Stimulated activated CD4-positive, alpha-beta T cell treated with anti-CD3 and anti-CD28 coated beads, Interleukin-4, amount 100 ng/mL, for 24 hours (primary cell): ENCODE results near the gene EFTUD2.
A peak's percentile ranks its signal among the peaks of the same experiment; 100 is the strongest.

ENCODE experiments used
- DNase-seq: peaks from one replicate; pipeline ENCODE4 v3.0.0-alpha.2; 2020

Gene EFTUD2

DNA sequence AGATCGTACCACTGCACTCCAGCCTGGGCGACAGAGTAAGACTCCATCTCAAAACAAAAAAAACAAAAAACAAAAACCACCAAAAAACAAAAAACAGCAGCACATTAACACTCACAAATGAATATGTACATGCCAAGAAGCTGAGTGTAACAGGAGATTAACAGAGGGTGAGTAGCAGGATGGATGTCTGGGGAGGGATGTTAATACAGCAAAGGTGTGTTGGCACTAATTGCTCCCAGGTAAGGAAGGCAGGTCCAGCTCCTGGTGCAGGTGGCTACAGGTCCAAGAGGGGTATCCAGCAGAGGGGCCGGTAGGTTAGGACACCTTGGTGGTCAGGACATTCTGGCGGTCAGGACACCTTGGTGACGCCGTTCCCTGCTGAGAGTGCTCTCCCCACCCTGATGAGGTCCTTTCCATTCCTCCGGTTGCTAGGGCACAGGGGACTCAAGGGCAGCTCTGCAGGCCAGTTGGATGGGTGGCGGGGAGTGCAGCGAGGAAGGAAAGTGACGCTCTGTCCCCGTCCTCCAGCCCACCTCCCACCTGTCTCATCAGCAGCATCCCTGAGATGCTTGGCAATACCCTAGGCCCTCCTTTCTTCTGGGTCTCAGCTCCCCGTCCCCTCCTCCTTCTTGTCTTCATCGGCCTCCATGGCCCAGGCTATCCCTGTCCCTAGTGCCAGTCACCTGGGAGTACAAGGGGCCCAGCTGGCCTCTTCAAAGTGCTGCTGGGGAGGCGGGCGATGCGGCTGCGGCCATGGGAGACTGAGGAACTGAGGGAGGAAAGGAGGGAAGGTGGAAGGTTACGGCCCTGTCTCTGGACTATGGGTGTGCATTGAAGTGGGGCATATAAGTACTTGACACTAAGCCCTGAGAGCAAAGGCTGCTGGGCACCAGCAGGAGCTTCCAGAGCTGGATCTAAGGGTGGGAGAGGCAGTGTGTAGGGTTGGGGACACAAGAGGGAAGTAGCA lies 26.8 kb upstream of the EFTUD2 start:
- no peak for DNase-seq

DNA sequence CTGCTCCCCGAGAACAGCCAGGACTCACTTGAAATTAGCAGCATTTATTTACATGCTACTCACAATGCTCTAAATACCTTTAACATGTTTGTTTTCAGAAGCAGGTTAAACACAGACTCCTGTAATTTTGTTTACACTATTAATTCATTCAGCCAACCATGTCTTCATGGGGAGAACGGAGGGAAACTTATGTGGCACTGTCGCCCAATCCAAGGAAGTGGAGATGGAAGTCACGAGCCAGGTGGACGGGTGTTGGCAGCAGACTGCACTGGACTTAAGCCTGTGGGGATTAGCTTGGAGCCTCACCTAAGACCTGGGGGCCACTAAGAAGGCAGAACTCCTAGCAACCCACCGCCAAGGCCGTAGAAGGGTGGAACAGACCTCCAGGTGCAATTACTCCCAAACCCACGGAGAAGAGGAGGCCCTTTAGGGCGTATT lies 24.9 kb upstream of the EFTUD2 start:
- no peak for DNase-seq

DNA sequence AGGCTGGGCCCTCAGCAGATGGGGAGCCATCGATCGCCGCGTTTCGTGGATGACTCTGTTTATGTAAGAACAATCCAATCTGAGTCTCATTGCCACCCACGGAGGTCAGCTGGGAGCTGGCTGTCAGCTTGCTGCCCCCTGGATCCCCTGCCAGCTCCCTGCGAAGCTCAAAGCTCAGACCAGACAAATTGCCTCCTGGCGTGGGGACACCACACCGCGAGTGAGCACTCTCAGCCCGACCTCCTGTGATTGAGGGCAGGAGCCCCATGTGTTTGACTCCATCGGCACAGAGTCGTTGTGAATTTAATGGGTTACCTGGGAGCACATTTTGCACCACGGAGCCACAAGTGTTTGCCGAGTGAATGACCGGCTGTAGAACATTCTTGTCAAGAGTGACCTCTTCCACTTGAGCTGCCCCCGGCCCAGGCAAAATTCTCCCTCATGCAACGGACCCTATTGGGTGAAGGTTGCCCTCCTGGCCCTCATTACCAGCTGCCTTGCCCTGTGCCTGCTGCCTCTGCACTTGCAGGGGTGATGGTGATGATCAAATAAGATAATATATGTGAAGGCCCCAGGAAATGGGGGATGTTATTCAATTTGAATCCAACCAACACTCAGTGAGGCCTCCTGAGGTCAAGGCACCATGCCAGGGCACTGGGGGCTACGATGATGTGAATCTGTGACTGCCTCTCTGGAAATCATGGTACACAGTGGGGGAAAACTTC lies 23.7 kb upstream of the EFTUD2 start:
- DNase-seq, result no peak

DNA sequence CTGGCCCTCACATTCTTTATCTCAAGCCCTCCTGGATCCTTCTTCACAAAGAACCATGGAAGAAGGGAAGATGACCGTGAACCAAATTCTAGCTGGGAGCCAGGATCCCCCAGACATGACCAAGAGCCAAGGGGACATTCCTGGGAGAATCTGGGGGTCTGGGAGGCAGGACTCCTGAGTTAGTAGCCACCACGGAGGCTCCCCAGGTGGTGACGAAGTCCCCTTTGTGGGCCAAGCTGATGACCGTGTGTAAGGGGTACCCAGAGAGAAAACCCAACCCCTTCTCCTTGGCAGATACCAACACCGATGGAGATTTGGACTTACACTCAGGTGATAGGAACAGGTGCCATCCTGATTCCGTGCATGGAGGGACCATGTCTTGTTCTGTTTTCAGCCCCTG lies 22.9 kb upstream of the EFTUD2 start:
- DNase-seq, result no peak

DNA sequence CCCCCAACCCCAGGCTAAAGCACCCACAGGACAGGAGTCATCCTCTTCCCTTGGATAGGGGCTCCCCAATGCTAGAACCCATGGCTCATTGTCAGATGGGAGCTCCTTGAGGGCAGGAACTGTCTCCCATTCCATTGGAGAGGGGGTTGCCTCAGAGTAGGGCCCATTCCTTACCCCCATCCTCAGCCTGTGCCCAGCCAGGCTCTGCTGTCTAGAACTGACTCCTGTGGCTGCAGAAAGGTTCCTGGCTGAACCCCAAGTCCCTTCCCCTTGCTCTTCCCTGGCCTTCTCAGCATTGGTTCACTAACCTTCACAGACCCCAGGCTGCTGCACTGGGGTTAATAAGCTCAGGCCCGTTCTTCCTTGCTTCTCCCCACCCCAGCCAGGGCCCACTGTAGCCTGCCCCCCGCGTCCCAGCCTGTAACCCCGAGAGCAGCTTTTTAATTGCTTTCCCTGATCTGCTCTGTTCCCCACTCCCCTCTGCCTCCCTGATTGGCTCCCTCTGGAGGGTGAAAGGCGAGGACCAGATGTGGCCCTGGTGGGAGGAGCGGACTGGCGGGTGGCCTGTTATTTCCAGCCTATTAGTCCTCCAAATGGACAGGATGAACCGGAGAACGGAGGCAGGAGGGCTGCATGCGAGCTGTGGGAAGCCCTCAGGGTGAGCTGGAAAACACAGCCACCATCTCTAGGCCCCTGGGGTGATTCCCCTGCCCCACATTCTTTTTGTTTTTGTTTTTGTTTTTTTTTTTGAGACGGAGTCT lies 22.1 kb upstream of the EFTUD2 start:
- DNase-seq, result no peak

DNA sequence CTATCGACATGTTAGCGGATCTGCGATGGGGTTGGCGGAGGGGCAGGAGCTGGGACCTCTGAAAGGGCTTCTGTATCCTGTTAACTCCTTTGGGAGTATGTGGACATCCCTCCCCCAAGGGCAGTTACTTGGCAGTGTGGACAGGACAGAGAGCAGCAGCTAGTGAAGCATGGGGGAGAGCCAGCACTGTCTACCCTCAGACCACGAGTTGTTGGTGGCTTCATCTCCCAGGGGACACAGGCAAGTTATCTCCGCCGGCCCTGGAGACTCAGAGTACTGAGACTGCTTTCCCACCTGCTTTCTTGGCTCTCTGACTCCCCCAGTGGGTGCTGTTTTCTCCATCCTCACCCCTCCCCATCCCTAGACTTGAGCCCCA lies 21.3 kb upstream of the EFTUD2 start:
- no peak for DNase-seq

DNA sequence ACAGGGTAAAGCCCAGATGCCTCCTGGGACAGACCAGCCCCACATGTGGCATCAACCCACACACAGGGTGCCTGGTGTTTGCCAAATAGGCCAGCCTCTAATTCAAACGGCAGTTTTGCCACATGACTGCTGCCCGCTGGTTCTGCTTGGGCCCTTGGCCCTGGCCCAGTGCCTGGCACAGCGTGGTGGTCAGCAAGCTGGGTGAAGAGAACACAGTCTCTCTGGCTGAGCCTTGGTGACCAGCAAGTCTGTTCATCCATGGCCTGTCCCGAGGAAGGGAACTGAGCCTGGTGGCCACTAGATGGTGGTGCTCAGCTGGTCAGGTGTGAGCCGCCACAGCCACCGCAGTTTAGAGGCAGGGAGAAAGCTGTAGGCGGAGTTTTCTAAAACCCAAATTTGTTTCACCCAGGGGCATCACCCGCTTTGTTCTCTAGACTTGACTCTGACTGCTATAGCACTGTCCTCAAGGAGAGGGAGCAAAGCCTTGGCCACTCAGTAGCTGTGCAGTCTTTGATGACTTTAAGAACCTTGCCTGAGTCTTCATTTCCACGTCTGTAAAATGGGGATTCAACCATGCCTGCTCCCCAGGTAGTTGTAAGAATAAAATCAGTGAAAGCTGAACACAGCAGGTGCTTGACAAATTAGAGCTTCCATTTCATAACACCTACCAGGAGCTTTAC lies 20.8 kb upstream of the EFTUD2 start:
- DNase-seq, result peak; percentile 57

DNA sequence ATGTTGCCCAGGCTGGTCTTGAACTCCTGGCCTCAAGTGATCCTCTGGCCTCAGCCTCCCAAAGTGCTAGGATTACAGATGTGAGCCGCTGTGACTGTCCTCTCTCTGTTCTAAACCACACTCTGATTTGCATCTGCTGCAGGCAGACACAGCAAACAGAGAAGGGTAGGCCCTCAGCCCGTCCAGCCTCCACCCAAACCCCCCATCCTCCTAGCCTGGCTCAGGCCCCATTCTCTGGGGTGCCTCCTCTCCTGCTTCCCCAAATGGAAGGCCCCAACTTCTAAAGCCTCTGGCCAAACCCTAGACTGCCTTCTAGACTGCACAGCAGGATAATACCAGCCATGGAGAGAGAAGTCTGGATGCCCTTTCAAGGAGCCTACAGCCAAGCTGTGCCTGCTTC lies 20.2 kb upstream of the EFTUD2 start:
- DNase-seq, result no peak

DNA sequence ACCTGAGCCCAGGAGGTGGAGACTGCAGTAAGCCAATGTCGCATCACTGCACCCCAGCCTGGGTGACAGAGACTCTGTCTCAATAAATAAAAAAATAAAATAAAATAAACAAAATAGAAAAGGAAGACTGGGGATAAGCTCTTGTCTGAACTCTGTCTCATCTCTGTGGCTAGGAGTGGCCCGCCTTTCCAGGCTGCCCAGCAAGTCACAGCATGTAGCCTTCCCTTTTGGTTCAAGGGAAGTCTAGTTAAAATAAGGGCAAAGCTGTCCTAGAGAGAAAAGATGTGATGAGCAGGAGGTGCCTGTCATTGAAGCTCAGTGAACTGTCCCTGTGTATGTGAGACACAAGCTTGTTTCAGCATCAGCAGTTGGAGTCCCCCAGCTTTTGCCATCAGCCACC lies 18.8 kb upstream of the EFTUD2 start:
- DNase-seq, result no peak

DNA sequence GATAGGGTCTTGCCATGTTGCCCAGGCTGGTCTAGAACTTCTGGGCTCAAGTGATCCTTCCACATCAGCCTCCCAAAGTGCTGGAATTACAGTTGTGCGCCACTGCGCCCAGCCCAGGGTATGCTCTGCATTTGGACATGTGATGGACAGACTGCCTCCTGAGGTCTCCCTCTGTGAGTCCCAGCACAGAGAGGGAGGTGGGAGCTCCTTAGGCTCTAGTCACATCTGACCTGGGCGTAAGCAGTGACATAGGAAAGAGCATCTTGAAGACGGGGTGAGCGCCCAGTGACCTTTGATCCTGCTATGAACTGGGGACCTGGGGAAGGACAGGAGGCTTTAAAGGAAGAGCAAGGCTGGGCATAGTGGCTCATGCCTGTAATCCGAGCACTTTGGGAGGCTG lies 18.2 kb upstream of the EFTUD2 start:
- DNase-seq, result no peak

DNA sequence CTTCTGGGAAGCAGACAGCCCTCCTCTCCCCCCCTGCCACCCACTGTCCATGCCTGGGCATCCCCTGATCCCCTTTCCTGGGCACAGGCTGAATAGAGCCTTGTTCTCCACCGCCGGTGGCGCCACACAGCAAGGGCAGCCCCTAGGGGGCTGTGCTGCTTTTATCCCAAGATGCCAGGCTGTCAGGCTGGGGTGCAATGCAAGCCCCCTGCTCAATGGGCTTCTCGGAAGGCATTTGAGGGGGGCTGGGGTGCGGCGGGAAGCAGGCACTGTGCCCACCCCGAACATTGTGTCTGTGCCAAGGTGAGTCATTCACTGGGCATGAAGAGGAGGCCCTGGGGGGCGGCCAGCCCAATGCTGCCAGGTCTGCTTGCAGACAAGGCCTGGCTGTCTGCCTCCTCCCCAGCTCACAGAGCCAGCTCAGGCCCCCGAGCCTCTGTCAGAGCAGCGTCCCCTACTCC lies 17.6 kb upstream of the EFTUD2 start:
- DNase-seq, result no peak

DNA sequence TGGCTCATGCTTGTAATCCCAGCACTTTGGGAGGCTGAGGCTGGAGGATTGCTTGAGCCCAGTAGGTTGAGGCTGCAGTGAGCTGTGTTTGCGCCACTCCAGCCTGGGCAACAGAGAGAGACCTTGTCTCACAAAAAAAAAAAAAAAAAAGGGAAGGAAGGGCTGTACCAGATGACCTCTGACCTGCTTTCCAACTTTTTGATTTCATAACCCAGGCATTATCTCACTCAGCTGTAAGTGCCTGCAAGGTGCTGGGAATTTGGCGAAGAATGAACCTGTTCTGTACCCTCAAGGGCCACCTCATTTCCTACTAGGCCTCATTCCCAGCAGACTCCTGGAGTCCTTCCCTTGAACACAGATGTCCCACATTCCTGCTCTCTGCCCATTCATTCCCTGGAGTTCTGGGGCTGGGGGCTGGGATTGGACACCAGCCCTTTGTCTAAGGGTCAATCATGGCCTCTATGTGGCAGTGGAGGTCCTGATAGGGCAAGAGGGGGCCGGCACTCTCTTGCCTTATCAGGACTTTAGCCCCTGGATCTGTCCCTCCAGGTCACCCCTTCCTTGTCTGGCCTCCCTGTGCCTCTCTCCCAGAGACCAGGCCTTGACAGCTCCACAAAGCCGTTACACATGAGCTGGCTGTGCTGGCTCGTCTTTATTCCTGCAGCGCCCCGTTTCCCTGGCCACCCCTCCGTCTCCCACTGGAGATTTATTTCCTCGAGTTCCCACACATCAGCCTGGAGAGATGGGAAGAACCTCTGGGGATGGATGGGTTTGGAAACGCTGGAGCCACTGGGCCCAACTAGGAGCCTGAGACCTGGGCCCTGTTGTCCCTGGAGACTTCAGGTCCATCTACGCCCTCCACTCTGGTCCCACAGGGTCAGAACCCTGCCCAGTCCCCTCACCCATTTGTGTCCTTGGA lies 16.9 kb upstream of the EFTUD2 start:
- no peak for DNase-seq

DNA sequence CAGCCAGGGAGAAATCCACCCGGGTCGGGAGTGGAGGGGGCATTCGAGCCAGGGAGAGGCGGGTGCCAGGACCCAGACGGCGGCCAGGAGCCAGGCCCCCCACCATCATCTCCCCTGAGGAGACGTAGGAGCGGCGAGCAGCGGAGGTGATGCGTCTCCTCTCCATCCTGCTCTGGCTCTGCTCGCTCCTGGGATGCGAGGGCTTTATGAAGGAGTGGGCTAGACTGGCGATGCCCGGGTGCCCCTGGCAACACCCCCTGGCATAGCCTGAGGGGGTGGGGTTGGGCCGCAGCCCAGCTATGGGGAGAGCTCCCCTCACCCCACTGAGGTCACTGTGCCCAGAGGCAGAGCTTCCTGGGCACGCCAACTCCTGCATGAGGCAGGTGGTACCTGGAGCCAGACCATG lies 16.1 kb upstream of the EFTUD2 start, which contains the start of gene GFAP:
TSS of gene GFAP (minus strand) at position 180 of the 406 bp plus-strand sequence. CDS start at position 166, 14 bp downstream.
- no peak for DNase-seq

DNA sequence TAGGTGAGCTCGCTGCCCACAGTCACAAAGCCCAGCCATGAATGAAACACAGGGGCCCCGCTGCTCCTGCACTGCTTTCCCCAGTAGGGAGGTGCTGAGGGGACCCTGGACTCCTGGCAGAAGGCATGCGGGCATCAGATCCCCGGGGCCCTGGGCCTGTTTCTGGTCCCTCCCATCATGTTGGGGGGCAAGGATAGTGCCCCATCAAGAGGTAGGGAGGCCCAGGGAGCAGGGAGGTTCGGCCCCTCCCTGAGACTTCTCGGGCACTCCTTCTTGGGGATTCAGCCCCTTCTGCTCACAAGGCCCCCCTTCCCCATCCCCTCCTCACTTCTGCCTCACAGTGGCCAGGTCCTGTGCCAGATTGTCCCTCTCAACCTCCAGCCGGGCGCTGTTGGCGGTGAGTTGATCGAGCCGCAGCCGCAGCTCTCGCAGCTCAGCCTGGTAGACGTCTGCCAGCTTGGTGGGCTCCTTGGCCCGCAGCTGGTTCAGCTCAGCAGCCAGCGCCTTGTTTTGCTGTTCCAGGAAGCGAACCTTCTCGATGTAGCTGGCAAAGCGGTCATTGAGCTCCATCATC lies 15.5 kb upstream of the EFTUD2 start:
- no peak for DNase-seq

DNA sequence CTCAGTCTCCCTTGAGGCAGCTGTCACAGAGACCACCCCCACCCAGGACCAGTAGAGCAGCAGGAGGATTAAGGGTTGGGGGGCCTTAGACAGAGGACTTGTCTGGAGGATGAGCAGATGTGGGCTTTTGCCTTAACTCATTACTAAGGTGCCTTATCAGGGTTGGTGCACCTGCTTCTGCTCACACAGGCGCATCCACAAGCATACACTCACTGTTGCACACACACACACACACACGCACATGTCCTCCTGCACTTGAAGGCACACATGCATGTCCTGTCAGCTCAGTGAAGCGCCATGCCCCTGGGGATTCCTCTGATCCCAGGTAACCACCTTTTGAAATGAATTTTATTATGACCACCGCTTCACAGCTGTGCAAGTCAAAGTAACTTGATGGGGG lies 14.9 kb upstream of the EFTUD2 start:
- no peak for DNase-seq

DNA sequence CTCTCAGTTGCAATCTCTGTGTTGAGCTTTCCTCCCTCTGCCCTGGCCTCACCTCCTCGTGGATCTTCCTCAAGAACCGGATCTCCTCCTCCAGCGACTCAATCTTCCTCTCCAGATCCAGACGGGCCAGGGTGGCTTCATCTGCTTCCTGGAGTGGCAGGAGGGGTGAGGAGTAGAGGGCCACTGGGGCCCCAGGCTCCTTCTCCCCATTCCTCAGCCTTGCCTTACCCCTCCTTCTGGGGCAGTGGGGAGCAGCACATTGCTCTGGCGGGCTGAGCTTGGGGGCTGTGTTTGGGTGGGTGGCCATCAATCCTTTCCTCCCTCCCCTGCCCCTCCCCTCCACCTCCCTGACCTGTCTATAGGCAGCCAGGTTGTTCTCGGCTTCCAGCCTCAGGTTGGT lies 14.4 kb upstream of the EFTUD2 start:
- DNase-seq, result no peak

DNA sequence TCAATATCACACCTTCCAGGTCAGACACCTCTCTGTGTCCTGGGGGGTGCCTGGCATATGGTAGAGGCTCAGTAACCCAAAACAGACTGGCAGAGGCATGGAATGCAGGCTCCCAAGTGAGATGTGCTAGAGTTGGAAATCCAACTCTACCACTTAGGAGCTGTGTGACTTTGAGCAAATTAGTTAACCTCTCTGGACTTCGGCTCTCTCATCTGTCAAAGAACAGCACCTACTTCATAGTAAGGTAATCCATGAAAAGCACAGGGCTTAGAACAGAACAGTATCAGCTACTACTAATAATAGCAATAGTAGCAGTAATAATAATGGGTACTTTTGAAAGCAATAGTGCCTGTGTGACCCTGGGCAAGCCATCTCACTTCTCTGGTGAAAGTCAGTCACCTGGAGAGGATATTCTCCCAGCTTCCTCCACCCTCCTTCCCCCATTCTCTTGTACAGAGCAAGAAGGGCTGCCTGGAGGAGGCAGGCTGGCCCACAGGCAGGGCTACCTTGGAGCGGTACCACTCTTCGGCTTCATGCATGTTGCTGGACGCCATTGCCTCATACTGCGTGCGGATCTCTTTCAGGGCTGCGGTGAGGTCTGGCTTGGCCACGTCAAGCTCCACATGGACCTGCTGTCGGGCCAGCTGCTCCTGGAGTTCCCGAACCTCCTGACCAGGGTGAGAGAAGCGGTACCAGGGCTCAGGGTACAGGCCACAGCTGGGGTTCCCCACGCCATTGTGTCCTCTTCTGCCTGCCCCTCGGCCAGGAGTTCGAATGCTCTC lies 13.7 kb upstream of the EFTUD2 start:
- no peak for DNase-seq

DNA sequence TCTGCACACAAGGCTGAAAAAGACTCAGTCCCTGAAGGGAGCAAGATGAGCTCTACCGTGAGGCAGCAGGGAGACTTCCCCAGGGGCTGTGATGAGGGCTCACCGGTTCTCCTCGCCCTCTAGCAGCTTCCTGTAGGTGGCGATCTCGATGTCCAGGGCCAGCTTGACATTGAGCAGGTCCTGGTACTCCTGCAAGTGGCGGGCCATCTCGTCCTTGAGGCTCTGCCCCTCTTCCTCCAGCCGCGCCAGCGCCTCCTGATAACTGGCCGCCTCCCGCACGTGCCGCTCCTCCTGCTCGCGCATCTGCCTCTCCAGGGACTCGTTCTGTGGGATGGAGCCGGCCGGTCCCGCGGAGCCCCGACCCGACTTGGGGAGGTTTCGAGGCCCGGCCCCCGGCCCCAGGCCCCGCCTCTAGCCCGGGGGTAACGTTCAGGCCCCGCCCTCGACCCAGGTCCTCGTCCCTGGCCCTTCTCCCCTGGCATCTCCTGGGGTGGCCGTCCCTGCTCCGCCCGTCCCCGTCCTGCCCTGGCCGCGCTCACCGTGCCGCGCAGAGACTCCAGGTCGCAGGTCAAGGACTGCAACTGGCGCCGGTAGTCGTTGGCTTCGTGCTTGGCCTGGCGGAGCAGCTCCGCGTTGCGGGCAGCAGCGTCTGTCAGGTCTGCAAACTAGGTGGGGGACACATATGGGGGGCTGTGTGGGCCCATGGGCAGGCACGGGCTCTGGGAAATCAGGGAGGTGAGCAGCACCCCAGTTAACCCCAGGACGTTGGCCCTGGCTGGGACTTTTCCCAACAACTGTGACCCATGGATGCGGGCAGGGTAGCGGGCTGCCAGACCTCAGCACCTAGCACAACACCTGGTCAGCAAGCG lies 12.1 kb upstream of the EFTUD2 start:
- DNase-seq, result peak; percentile 57
